ENCODE results near the gene EPS8L2.

- TF ChIP-seq POLR2AphosphoS5 (IDR thresholded peaks at IDR 0.05) (no peak), CTCF (IDR thresholded peaks at IDR 0.05 in 8 of 11, conservative IDR thresholded peaks at IDR 0.05 in 3 of 11) (no peak), POLR2A (IDR thresholded peaks at IDR 0.05) (no peak)
Observed at GRCh38 chr11:746289-747157, 40.5 kb downstream of the EPS8L2 start.

Data from spleen (tissue), 7 donors.